Neuronal stem cell (in vitro differentiated cells): ENCODE data around the gene PTPN5.

ENCODE experiments used
- DNase-seq: peaks from one replicate; pipeline ENCODE4 v3.0.0-alpha.2; 2013; ENCODE audit warnings: low spot score
- H2AFZ ChIP-seq: one replicate; pipeline ENCODE4 v1.6.1; 2013; ENCODE audit warnings: mild to moderate bottlenecking, low read length, inconsistent platforms
- H2AK5ac ChIP-seq: 2 replicates; pipeline ENCODE4 v1.6.1; 2013; ENCODE audit warnings: low read depth, mild to moderate bottlenecking, inconsistent platforms, low read length, moderate library complexity, mixed read lengths
- H2BK120ac ChIP-seq: 2 replicates; pipeline ENCODE4 v1.6.1; 2013; ENCODE audit warnings: low read depth, mild to moderate bottlenecking, inconsistent platforms, low read length, moderate library complexity, mixed read lengths
- H2BK12ac ChIP-seq: one replicate; pipeline ENCODE4 v1.6.1; 2013; ENCODE audit warnings: low read length, inconsistent platforms
- H2BK15ac ChIP-seq: 2 replicates; pipeline ENCODE4 v1.6.1; 2013; ENCODE audit warnings: mild to moderate bottlenecking, low read length, inconsistent platforms, mixed read lengths
- H2BK5ac ChIP-seq: one replicate; pipeline ENCODE4 v1.6.1; 2013; ENCODE audit warnings: inconsistent platforms, mild to moderate bottlenecking, low read length, moderate library complexity
- H3K14ac ChIP-seq: one replicate; pipeline ENCODE4 v1.6.1; 2013; ENCODE audit warnings: low read length, inconsistent platforms
- H3K18ac ChIP-seq: 2 replicates; pipeline ENCODE4 v1.6.1; 2013; ENCODE audit warnings: low read length, inconsistent platforms
- H3K23ac ChIP-seq: 2 replicates; pipeline ENCODE4 v1.6.1; 2013; ENCODE audit warnings: low read depth, mild to moderate bottlenecking, mixed read lengths, low read length, inconsistent platforms; ENCODE audit not compliant: poor library complexity
- H3K27ac ChIP-seq: replicated peaks from 3 replicates; pipeline ENCODE4 v1.5.1; 2013; ENCODE audit warnings: low read length, inconsistent platforms
- H3K27me3 ChIP-seq, 3 experiments: 2 replicates each; pipeline ENCODE4 v1.6.1; 2013; ENCODE audit warnings: low read length in 3 of 3, mild to moderate bottlenecking in 2 of 3, inconsistent platforms in 1 of 3, low read depth in 1 of 3, mixed read lengths in 1 of 3, moderate library complexity in 1 of 3; ENCODE audit not compliant: control insufficient read depth in 3 of 3, insufficient read depth in 3 of 3
- H3K36me3 ChIP-seq, 2 donors: replicated peaks in 1 of 2; 2 replicates each; pipeline ENCODE4 v1.6.1; 2013; ENCODE audit warnings: low read length in 2 of 2; ENCODE audit not compliant: control insufficient read depth in 2 of 2, insufficient read depth in 2 of 2
- H3K4ac ChIP-seq: 2 replicates; pipeline ENCODE4 v1.6.1; 2013; ENCODE audit warnings: inconsistent platforms, mild to moderate bottlenecking, low read length, moderate library complexity
- H3K4me1 ChIP-seq, 2 donors: 1 replicate in 1 of 2; 2 replicates in 1 of 2; pipeline ENCODE4 v1.6.1; 2013; ENCODE audit warnings: low read length in 2 of 2, low read depth in 1 of 2; ENCODE audit not compliant: control insufficient read depth in 2 of 2, insufficient read depth in 1 of 2
- H3K4me2 ChIP-seq: one replicate; pipeline ENCODE4 v1.6.1; 2013; ENCODE audit warnings: mild to moderate bottlenecking, low read length, inconsistent platforms; ENCODE audit not compliant: insufficient read depth, poor library complexity, severe bottlenecking
- H3K4me3 ChIP-seq, 2 donors: 2 replicates each; pipeline ENCODE4 v1.5.1; 2013; ENCODE audit warnings: low read length in 2 of 2, mild to moderate bottlenecking in 2 of 2, inconsistent platforms in 1 of 2, moderate library complexity in 1 of 2
- H3K79me1 ChIP-seq: one replicate; pipeline ENCODE4 v1.6.1; 2013; ENCODE audit warnings: low read depth, mild to moderate bottlenecking, inconsistent platforms, low read length, moderate library complexity
- H3K9ac ChIP-seq: one replicate; pipeline ENCODE4 v1.6.1; 2013; ENCODE audit warnings: mild to moderate bottlenecking, low read depth, low read length, inconsistent platforms; ENCODE audit not compliant: poor library complexity
- H3K9me3 ChIP-seq, 2 donors: replicated peaks in 1 of 2; 2 replicates each; pipeline versions ENCODE3 to v1.6.1; 2013; ENCODE audit warnings: low read length in 2 of 2, mild to moderate bottlenecking in 2 of 2, inconsistent platforms in 1 of 2, low read depth in 1 of 2, mixed read lengths in 1 of 2, moderate library complexity in 1 of 2; ENCODE audit not compliant: control insufficient read depth in 2 of 2, insufficient read depth in 1 of 2
- H4K8ac ChIP-seq: one replicate; pipeline ENCODE4 v1.6.1; 2013; ENCODE audit warnings: low read depth, mild to moderate bottlenecking, inconsistent platforms, low read length, moderate library complexity
- H4K91ac ChIP-seq: one replicate; pipeline ENCODE4 v1.6.1; 2013; ENCODE audit warnings: low read length, low read depth, mild to moderate bottlenecking, inconsistent platforms; ENCODE audit not compliant: poor library complexity
- WGBS, 2 donors: extraction: QIAGEN DNeasy Blood & Tissue Kit; methylation state at CpG; one replicate each; pipeline ENCODE4 v1.1.7; 2013; ENCODE audit warnings: missing lambda C conversion rate in 2 of 2, mixed read lengths in 1 of 2; ENCODE audit not compliant: insufficient read length in 2 of 2, insufficient replicate concordance in 1 of 2; ENCODE audit errors: extremely low coverage in 2 of 2; 5-methylcytosine and 5-hydroxymethylcytosine counted together

Gene PTPN5

GRCh38 chr11:18709414-18709813 lies 82.2 kb downstream of the PTPN5 start:
- no peak overlapping the region for H2AFZ ChIP-seq

GRCh38 chr11:18707811-18708340 lies 83.7 kb downstream of the PTPN5 start:
- no peak overlapping the region for H3K18ac ChIP-seq
- no peak overlapping the region for H2BK15ac ChIP-seq

More at GRCh38 chr11:18709414-18709813, 82.2 kb downstream of the PTPN5 start:
- Histone ChIP-seq H3K4me1 (no peaks in the 10 kb centered on the region), H3K36me3 (no peaks in the 10 kb centered on the region), H2BK12ac (no peak overlapping the region), H3K18ac (no peak overlapping the region), H3K79me1 (no peaks in the 10 kb centered on the region), H3K27me3 (peaks cover 0 to 64% (median 7%) of the 10 kb centered on the region in 3 experiments), H2BK5ac (no peak overlapping the region), H2BK120ac (no peak overlapping the region), H4K8ac (no peak overlapping the region), H3K4ac (no peak overlapping the region), H3K4me2 (no peak overlapping the region), H3K4me3 (no peak overlapping the region), H3K23ac (no peak overlapping the region), H4K91ac (no peak overlapping the region), H2BK15ac (no peak overlapping the region), H3K9ac (no peak overlapping the region), H2AK5ac (no peak overlapping the region), H3K9me3 (no peaks in the 10 kb centered on the region), H3K14ac (no peak overlapping the region), H3K27ac (no peak overlapping the region)
- WGBS, 2 donors, result no CpG with 5 or more reads among the region's 4 CpGs
- DNase-seq, result no peak

GRCh38 chr11:18706330-18707243 lies 85.0 kb downstream of the PTPN5 start:
- DNase-seq, result no peak
- Histone ChIP-seq H2BK120ac (no peak overlapping the region), H3K27me3 (peaks cover 0 to 39% (median 7%) of the 10 kb centered on the region in 3 experiments), H3K9me3 (no peaks in the 10 kb centered on the region), H4K8ac (no peak overlapping the region), H3K4me3 (no peak overlapping the region), H4K91ac (no peak overlapping the region), H3K18ac (no peak overlapping the region), H2BK5ac (no peak overlapping the region), H2AK5ac (no peak overlapping the region), H3K9ac (no peak overlapping the region), H3K4me1 (peaks cover 0 to 1% of the 10 kb centered on the region in 2 donors), H3K14ac (no peak overlapping the region), H2AFZ (no peak overlapping the region), H3K23ac (no peak overlapping the region), H3K36me3 (peaks cover 0 to 2% of the 10 kb centered on the region in 2 donors), H2BK12ac (no peak overlapping the region), H3K27ac (no peak overlapping the region), H3K4ac (no peak overlapping the region), H3K4me2 (no peak overlapping the region), H2BK15ac (no peak overlapping the region), H3K79me1 (no peaks in the 10 kb centered on the region)
- WGBS, 2 donors, result no CpG with 5 or more reads among the region's 34 CpGs

More at GRCh38 chr11:18707811-18708340, 83.7 kb downstream of the PTPN5 start:
- Histone ChIP-seq H2AFZ (no peak overlapping the region), H3K4me3 (peak overlapping the region in 1 of 2 donors; percentile 14), H4K91ac (no peak overlapping the region), H3K4me2 (no peak overlapping the region), H3K9me3 (no peaks in the 10 kb centered on the region), H3K79me1 (no peaks in the 10 kb centered on the region), H3K4ac (no peak overlapping the region), H3K14ac (no peak overlapping the region), H2BK12ac (no peak overlapping the region), H2AK5ac (no peak overlapping the region), H3K27ac (no peak overlapping the region), H3K9ac (no peak overlapping the region), H4K8ac (no peak overlapping the region), H3K4me1 (peaks cover 0 to 1% of the 10 kb centered on the region in 2 donors), H2BK5ac (no peak overlapping the region), H2BK120ac (no peak overlapping the region), H3K36me3 (peaks cover 0 to 2% of the 10 kb centered on the region in 2 donors), H3K23ac (no peak overlapping the region), H3K27me3 (peaks cover 0 to 52% (median 7%) of the 10 kb centered on the region in 3 experiments)
- no CpG with 5 or more reads among the region's 12 CpGs for WGBS, 2 donors
- no peak for DNase-seq

GRCh38 chr11:18705651-18706281 lies 85.8 kb downstream of the PTPN5 start:
- peak overlapping the region in 1 of 2 donors; percentile 49 for H3K4me3 ChIP-seq

More at GRCh38 chr11:18705651-18706281, 85.8 kb downstream of the PTPN5 start:
- no peaks in the 10 kb centered on the region for H3K79me1 ChIP-seq
- no peak overlapping the region for H3K27ac ChIP-seq
- WGBS, 2 donors, result no CpG with 5 or more reads among the region's 46 CpGs
- H3K14ac ChIP-seq, result peak overlapping the region; percentile 85
- H2BK5ac ChIP-seq, result no peak overlapping the region
- peak overlapping the region; percentile 51 for H3K9ac ChIP-seq
- peaks cover 0 to 38% (median 7%) of the 10 kb centered on the region in 3 experiments for H3K27me3 ChIP-seq
- H2BK120ac ChIP-seq, result no peak overlapping the region
- H3K36me3 ChIP-seq, result peaks cover 0 to 2% of the 10 kb centered on the region in 2 donors
- no peak overlapping the region for H2AK5ac ChIP-seq
- H2BK12ac ChIP-seq, result no peak overlapping the region
- H3K4me1 ChIP-seq, result peaks cover 0 to 1% of the 10 kb centered on the region in 2 donors
- H3K18ac ChIP-seq, result peak overlapping the region; percentile 61
- no peak overlapping the region for H3K4me2 ChIP-seq
- H3K4ac ChIP-seq, result no peak overlapping the region
- H2AFZ ChIP-seq, result no peak overlapping the region
- no peak overlapping the region for H2BK15ac ChIP-seq
- no peak for DNase-seq
- H4K91ac ChIP-seq, result peak overlapping the region; percentile 15
- no peaks in the 10 kb centered on the region for H3K9me3 ChIP-seq
- peak overlapping the region; percentile 70 for H4K8ac ChIP-seq
- H3K23ac ChIP-seq, result peak overlapping the region; percentile 61
